Esophagus muscularis mucosa (tissue), 4 donors: ENCODE measurements around the gene PTBP1.

Source experiments
- EP300 ChIP-seq: sonication (generic); formaldehyde crosslinking; IDR thresholded peaks from one replicate; pipeline ENCODE4 v1.6.1; 2017; ENCODE audit warnings: antibody characterized with exemption
- POLR2A ChIP-seq: fragments of 450-650 bp; IDR thresholded peaks from one replicate; pipeline ENCODE4 v1.6.1; 2017; ENCODE audit warnings: antibody characterized with exemption, moderate library complexity, mild to moderate bottlenecking, low read depth
- POLR2AphosphoS5 ChIP-seq, 2 donors: sonication (generic); formaldehyde crosslinking; IDR thresholded peaks; one replicate each; pipeline ENCODE4 v1.6.1; 2017; ENCODE audit warnings: antibody characterized with exemption in 2 of 2
- TF ChIP-seq, protein P1 (sequence below), 3 experiments: fragments of 200-600 bp in 2 of 3; fragments of 450-650 bp in 1 of 3; sonication (generic) in 2 of 3; IDR thresholded peaks; one replicate each; pipeline ENCODE4 v1.5.1; 2017 to 2019; ENCODE audit warnings: antibody characterized with exemption in 3 of 3, mild to moderate bottlenecking in 2 of 3, moderate library complexity in 1 of 3

DNA sequence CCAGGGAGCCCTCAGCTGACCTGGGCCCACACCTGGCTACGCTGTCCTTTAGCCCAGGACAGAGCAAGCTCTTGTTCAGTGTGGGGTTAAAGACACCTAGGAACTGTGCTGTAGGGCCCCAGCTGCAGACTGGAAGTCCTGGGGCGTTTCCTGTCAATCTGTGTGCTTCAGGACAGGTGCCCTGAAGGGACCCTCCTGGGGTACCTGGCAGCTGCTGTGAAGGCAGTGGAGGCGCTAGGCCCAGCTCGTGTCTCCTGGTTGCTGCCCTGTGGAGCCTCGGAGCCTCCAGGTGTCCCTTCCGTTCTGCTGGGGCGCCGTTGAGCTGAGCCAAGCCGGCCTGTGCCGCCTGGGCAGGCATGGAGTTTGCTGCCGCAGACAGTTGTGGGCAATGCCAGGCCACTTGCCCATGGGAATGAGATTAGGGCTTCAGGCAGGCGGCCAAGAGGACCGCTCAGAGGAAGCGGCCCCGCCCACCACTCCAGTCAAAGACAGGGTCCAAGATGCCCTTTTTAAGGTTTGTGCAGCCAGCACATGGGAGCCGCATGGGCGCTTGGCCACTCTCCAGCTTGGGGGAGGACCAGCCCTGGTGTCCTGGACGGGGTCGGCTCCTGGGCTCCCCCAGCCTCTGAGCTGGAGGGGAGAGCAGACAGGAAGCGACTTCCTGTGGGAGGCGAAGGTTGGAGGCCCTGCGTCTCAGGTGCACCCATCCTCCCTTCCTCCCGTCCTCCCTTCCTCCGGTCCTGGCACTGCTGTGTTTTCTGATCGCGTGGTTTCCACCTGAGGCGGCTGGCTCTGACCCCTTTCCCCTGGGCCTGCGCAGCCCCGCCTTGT, 4.0 kb downstream of the PTBP1 start:
- TF ChIP-seq, protein P1, sequence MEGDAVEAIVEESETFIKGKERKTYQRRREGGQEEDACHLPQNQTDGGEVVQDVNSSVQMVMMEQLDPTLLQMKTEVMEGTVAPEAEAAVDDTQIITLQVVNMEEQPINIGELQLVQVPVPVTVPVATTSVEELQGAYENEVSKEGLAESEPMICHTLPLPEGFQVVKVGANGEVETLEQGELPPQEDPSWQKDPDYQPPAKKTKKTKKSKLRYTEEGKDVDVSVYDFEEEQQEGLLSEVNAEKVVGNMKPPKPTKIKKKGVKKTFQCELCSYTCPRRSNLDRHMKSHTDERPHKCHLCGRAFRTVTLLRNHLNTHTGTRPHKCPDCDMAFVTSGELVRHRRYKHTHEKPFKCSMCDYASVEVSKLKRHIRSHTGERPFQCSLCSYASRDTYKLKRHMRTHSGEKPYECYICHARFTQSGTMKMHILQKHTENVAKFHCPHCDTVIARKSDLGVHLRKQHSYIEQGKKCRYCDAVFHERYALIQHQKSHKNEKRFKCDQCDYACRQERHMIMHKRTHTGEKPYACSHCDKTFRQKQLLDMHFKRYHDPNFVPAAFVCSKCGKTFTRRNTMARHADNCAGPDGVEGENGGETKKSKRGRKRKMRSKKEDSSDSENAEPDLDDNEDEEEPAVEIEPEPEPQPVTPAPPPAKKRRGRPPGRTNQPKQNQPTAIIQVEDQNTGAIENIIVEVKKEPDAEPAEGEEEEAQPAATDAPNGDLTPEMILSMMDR (IDR thresholded peaks at IDR 0.05): no peak
- TF ChIP-seq EP300 (no peak), POLR2AphosphoS5 (IDR thresholded peaks at IDR 0.05) (no peak), POLR2A (no peak)
